HL-60 (cell line): ENCODE results near the gene TCF25.

ENCODE experiments used
- DNase-seq, 2 experiments: peaks; one replicate each; pipeline ENCODE4 v3.0.0-alpha.2; 2010 to 2020; ENCODE audit warnings: low read depth in 1 of 2, low spot score in 1 of 2
- H3K27ac ChIP-seq: fragments of 250-450 bp; sonication (Bioruptor Pico); replicated peaks from 2 replicates; pipeline ENCODE4 v1.5.1; 2020; ENCODE audit warnings: mild to moderate bottlenecking, moderate library complexity
- H3K27me3 ChIP-seq: fragments of 250-450 bp; sonication (Bioruptor Pico); 2 replicates; pipeline ENCODE4 v1.5.1; 2021; ENCODE audit warnings: mild to moderate bottlenecking, moderate library complexity; ENCODE audit not compliant: insufficient read depth, poor library complexity, severe bottlenecking
- H3K4me3 ChIP-seq: replicated peaks from 2 replicates; pipeline ENCODE4 v1.5.1; 2011; ENCODE audit warnings: mild to moderate bottlenecking, control low read depth, low read length; ENCODE audit not compliant: insufficient read depth
- CTCF ChIP-seq: IDR thresholded peaks from one replicate; pipeline ENCODE4 v1.5.1; 2011; ENCODE audit warnings: low read length, control low read depth, inconsistent platforms; ENCODE audit not compliant: insufficient read depth
- GABPA ChIP-seq: IDR thresholded peaks from 2 replicates; pipeline ENCODE4 v1.6.1; 2012; ENCODE audit warnings: low read depth
- POLR2AphosphoS5 ChIP-seq: IDR thresholded peaks from 2 replicates; pipeline ENCODE4 v1.6.1; 2012; ENCODE audit warnings: low read depth
- REST ChIP-seq: IDR thresholded peaks from 2 replicates; pipeline ENCODE4 v1.6.1; 2012; ENCODE audit warnings: low read depth; ENCODE audit not compliant: insufficient replicate concordance
- SPI1 ChIP-seq: IDR thresholded peaks from 2 replicates; pipeline ENCODE4 v1.6.1; 2012; ENCODE audit warnings: low read depth, mild to moderate bottlenecking, borderline replicate concordance

The TCF25 gene

GRCh38 chr16:89920723-89921122, 47.3 kb downstream of the TCF25 start:
- DNase-seq = no peak
- no peak overlapping the region for H3K4me3 ChIP-seq
- H3K27me3 ChIP-seq = peaks cover 12% of the 10 kb centered on the region
- H3K27ac ChIP-seq = no peak overlapping the region
- TF ChIP-seq REST (no peak), GABPA (no peak), POLR2AphosphoS5 (no peak), SPI1 (no peak)

- Histone ChIP-seq H3K4me3 (no peak overlapping the region), H3K27ac (no peak overlapping the region), H3K27me3 (peaks cover 14% of the 10 kb centered on the region)
- no peak for TF ChIP-seq POLR2AphosphoS5
- no peak for DNase-seq
These were observed 47.8 kb downstream of the TCF25 start for GRCh38 chr16:89921131-89921701.

GRCh38 chr16:89921702-89922476, 48.5 kb downstream of the TCF25 start:
- Histone ChIP-seq H3K27ac (no peak overlapping the region), H3K27me3 (peaks cover 14% of the 10 kb centered on the region), H3K4me3 (no peak overlapping the region)
- DNase-seq = no peak
- TF ChIP-seq CTCF (no peak), REST (no peak), GABPA (no peak), POLR2AphosphoS5 (no peak), SPI1 (no peak)

- Histone ChIP-seq H3K27ac (no peak overlapping the region), H3K27me3 (peaks cover 14% of the 10 kb centered on the region), H3K4me3 (peak overlapping the region; percentile 28)
- DNase-seq = no peak
- TF ChIP-seq CTCF (no peak), REST (no peak), SPI1 (no peak), GABPA (no peak), POLR2AphosphoS5 (no peak)
These were observed 49.1 kb downstream of the TCF25 start for GRCh38 chr16:89922477-89922883.
